Keratinocyte (primary cell): Measurements from ENCODE around the gene RALGPS1. TPM values are rescaled to one million over a fixed set of nuclear protein-coding genes. Genes with fewer than 3 reads are reported as not detected.

Experiments
- DNase-seq: peaks from one replicate; pipeline ENCODE4 v3.0.0-alpha.2; 2011; ENCODE audit warnings: low read depth, missing footprints, low spot score
- FAIRE-seq: peaks from 2 replicates; lab custom pipeline; 2011; peaks lifted over from hg19 to GRCh38; lab: Jason Lieb, UNC
- H2AFZ ChIP-seq: 2 replicates; pipeline ENCODE4 v1.6.0; 2012; ENCODE audit warnings: low read length, control low read depth, inconsistent platforms; ENCODE audit not compliant: control insufficient read depth
- H3K27ac ChIP-seq: 2 replicates; pipeline ENCODE4 v1.5.1; 2011; ENCODE audit warnings: low read length; ENCODE audit not compliant: control insufficient read depth, insufficient read depth
- H3K27me3 ChIP-seq: 3 replicates; pipeline ENCODE4 v1.6.0; 2011; ENCODE audit warnings: low read length; ENCODE audit not compliant: control insufficient read depth, insufficient read depth; ENCODE audit errors: extremely low read depth
- H3K36me3 ChIP-seq, 2 experiments: 2 replicates in 1 of 2; 3 replicates in 1 of 2; pipeline ENCODE4 v1.5.1; 2011; ENCODE audit warnings: low read length in 2 of 2, mild to moderate bottlenecking in 1 of 2; ENCODE audit not compliant: control insufficient read depth in 2 of 2, insufficient read depth in 2 of 2; ENCODE audit errors: extremely low read depth in 1 of 2
- H3K4me1 ChIP-seq: 3 replicates; pipeline ENCODE4 v1.5.1; 2011; ENCODE audit warnings: low read length; ENCODE audit not compliant: control insufficient read depth, insufficient read depth; ENCODE audit errors: extremely low read depth
- H3K4me2 ChIP-seq: 3 replicates; pipeline ENCODE4 v1.6.0; 2011; ENCODE audit warnings: low read depth, low read length; ENCODE audit not compliant: control insufficient read depth, insufficient read depth; ENCODE audit errors: extremely low read depth
- H3K4me3 ChIP-seq, 3 experiments: fragments of 200-600 bp in 1 of 3; sonication (generic) in 1 of 3; 2 replicates in 2 of 3; 3 replicates in 1 of 3; pipeline ENCODE4 v1.5.1; 2011 to 2016; ENCODE audit warnings: low read length in 3 of 3, mild to moderate bottlenecking in 3 of 3, control low read depth in 2 of 3, inconsistent platforms in 1 of 3, low read depth in 1 of 3, mixed read lengths in 1 of 3, mixed run types in 1 of 3, moderate library complexity in 1 of 3; ENCODE audit not compliant: control insufficient read depth in 2 of 3, insufficient read depth in 2 of 3; ENCODE audit errors: extremely low read depth in 1 of 3
- H3K79me2 ChIP-seq: 2 replicates; pipeline ENCODE4 v1.6.0; 2012; ENCODE audit warnings: low read length; ENCODE audit not compliant: control insufficient read depth, insufficient read depth
- H3K9ac ChIP-seq: 3 replicates; pipeline ENCODE4 v1.6.0; 2011; ENCODE audit warnings: low read length; ENCODE audit not compliant: control insufficient read depth, insufficient read depth; ENCODE audit errors: extremely low read depth
- H3K9me1 ChIP-seq: 3 replicates; pipeline ENCODE4 v1.6.0; 2011; ENCODE audit warnings: low read length; ENCODE audit not compliant: control insufficient read depth, insufficient read depth; ENCODE audit errors: extremely low read depth
- H3K9me3 ChIP-seq: 2 replicates; pipeline ENCODE4 v1.5.1; 2012; ENCODE audit warnings: low read depth, low read length; ENCODE audit not compliant: control insufficient read depth
- H4K20me1 ChIP-seq: 3 replicates; pipeline ENCODE4 v1.6.0; 2011; ENCODE audit warnings: low read length; ENCODE audit not compliant: control insufficient read depth, insufficient read depth; ENCODE audit errors: extremely low read depth
- CTCF ChIP-seq, 3 experiments: IDR thresholded peaks in 1 of 3; conservative IDR thresholded peaks in 1 of 3; optimal IDR thresholded peaks in 1 of 3; 2 replicates in 2 of 3; 3 replicates in 1 of 3; pipeline versions ENCODE3 to v1.5.1; 2011; ENCODE audit warnings: low read length in 3 of 3, mild to moderate bottlenecking in 3 of 3, moderate library complexity in 2 of 3, control low read depth in 1 of 3, inconsistent platforms in 1 of 3; ENCODE audit not compliant: insufficient read depth in 2 of 3; ENCODE audit errors: extremely low read depth in 1 of 3
- EZH2 ChIP-seq: IDR thresholded peaks from one replicate; pipeline ENCODE4 v1.6.1; 2012; ENCODE audit warnings: inconsistent platforms, mild to moderate bottlenecking, low read length, moderate library complexity
- dilution Hi-C: fragments of 300-500 bp; cut with MboI; formaldehyde crosslinking; loops from one replicate; pipeline ENCODE4 v1.7.0; 2020; ENCODE audit warnings: low sequenced_read_pairs; ENCODE audit not compliant: extremely low pct_ligation_motif_present
- polyA plus RNA-seq, 5 experiments: library from polyadenylated mRNA; depleted of rRNA in 3 of 5; stranded (reverse) in 3 of 5; stranded (forward) in 1 of 5; unstranded in 1 of 5; fragments of >200 nt; gene quantifications; 1 replicate in 1 of 5; 2 replicates in 3 of 5; 3 replicates in 1 of 5; pipeline versions ENCODE4 v1.2.1 to v1.2.3, GENCODE V29; 2011 to 2012; ENCODE audit warnings: missing spikeins in 2 of 5, low read depth in 1 of 5, low replicate concordance in 1 of 5

Gene RALGPS1
- polyA plus RNA-seq, 1 donor (not counting 4 experiments of a cell fraction or from before 2014, with no cell fraction given) = 0.56 TPM

DNA sequence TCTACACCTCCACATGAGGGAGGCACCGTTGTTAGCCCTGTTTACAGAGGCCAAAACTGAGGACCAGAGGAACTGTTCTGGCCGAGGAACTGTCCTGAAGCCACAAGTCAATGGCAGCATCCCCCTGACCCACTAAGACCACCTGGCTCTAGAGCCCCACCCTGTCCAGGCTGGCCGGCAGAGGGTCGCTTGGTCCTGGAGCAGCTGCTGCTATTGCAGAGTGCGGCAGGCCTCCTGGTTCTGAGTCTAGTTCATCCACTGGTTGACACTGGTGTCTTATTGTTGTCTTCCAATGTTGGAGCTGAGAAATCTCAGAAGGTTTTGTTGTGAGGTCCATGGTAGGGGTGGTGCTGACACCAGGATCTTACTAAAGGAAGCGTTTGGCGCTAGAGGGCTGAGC is 234.4 kb downstream of the RALGPS1 start:
- DNase-seq (no peak), FAIRE-seq (no peak)
- no peaks in the 10 kb centered on the region for H3K4me1 ChIP-seq
- no peaks in the 10 kb centered on the region for H3K9me1 ChIP-seq
- TF ChIP-seq CTCF (optimal IDR thresholded peaks at IDR 0.05 in 1 of 3, IDR thresholded peaks at IDR 0.05 in 1 of 3, conservative IDR thresholded peaks at IDR 0.05 in 1 of 3; ENCODE audit: extremely low read depth in 1 of 3, insufficient read depth in 2 of 3, low read length in 3 of 3) = no peak
- TF ChIP-seq EZH2 = no peak
- no peak overlapping the region for H3K4me3 ChIP-seq
- no peak overlapping the region for H3K9ac ChIP-seq
- H3K27ac ChIP-seq = no peak overlapping the region
- peaks cover 2% of the 10 kb centered on the region for H3K27me3 ChIP-seq
- dilution Hi-C loops = no loop called here
- no peaks in the 10 kb centered on the region for H3K79me2 ChIP-seq
- no peak overlapping the region for H3K4me2 ChIP-seq
- H4K20me1 ChIP-seq = no peaks in the 10 kb centered on the region
- no peaks in the 10 kb centered on the region for H3K9me3 ChIP-seq
- H3K36me3 ChIP-seq = no peaks in the 10 kb centered on the region
- no peak overlapping the region for H2AFZ ChIP-seq

- Histone ChIP-seq H3K9ac (no peak overlapping the region), H3K4me2 (no peak overlapping the region), H3K27ac (no peak overlapping the region), H3K9me1 (no peaks in the 10 kb centered on the region), H4K20me1 (no peaks in the 10 kb centered on the region), H3K4me3 (no peak overlapping the region), H3K36me3 (no peaks in the 10 kb centered on the region), H2AFZ (no peak overlapping the region), H3K9me3 (no peaks in the 10 kb centered on the region), H3K79me2 (no peaks in the 10 kb centered on the region), H3K27me3 (peaks cover 2% of the 10 kb centered on the region), H3K4me1 (no peaks in the 10 kb centered on the region)
- TF ChIP-seq CTCF (optimal IDR thresholded peaks at IDR 0.05 in 1 of 3, IDR thresholded peaks at IDR 0.05 in 1 of 3, conservative IDR thresholded peaks at IDR 0.05 in 1 of 3; ENCODE audit: extremely low read depth in 1 of 3, insufficient read depth in 2 of 3, low read length in 3 of 3) (no peak), EZH2 (no peak)
- DNase-seq = no peak
- dilution Hi-C loops = no loop called here
- no peak for FAIRE-seq
Observed at GRCh38 chr9:127149463-127150390, 235.1 kb downstream of the RALGPS1 start.
